GM19372 (cell line): ENCODE results near the gene ICOSLG.
"Not testable (repeated sequence)": the region's sequence is repeated elsewhere in the genome, so short reads cannot be mapped to it uniquely, and the experiment has no call there.

Experiments used
- ATAC-seq: cut with Tn5 transposase; IDR thresholded peaks from one replicate; pipeline ENCODE4 v1.9.1; 2021; ENCODE audit warnings: mild to moderate bottlenecking, low read depth, moderate library complexity; ENCODE audit not compliant: unreplicated experiment

The ICOSLG gene

GRCh38 chr21:44240842-44241241 lies at the start of gene ICOSLG:
Gene ICOSLG (minus strand): TSS chr21:44240943. CDS start chr21:44240817, 126 bp downstream.
- not testable (repeated sequence) for ATAC-seq

- no peak for ATAC-seq
These were observed 48.8 kb upstream of the ICOSLG start for GRCh38 chr21:44289381-44290010.

GRCh38 chr21:44288251-44289110 lies 47.7 kb upstream of the ICOSLG start:
- ATAC-seq = no peak

- ATAC-seq = no peak
These were observed 46.2 kb upstream of the ICOSLG start for GRCh38 chr21:44286716-44287632.

- ATAC-seq = no peak
These were observed 45.5 kb upstream of the ICOSLG start for GRCh38 chr21:44286086-44286715.

GRCh38 chr21:44285138-44285992 lies 44.6 kb upstream of the ICOSLG start, which contains the start of gene AIRE:
Gene AIRE (plus strand): TSS chr21:44285876. CDS start chr21:44286007, 131 bp downstream.
- ATAC-seq = no peak

GRCh38 chr21:44283948-44284347 lies 43.2 kb upstream of the ICOSLG start:
- no peak for ATAC-seq

GRCh38 chr21:44283211-44283785 lies 42.6 kb upstream of the ICOSLG start:
- ATAC-seq = not testable (repeated sequence)

GRCh38 chr21:44282370-44282769 lies 41.6 kb upstream of the ICOSLG start:
- ATAC-seq = no peak

- ATAC-seq = no peak
These were observed 41.1 kb upstream of the ICOSLG start for GRCh38 chr21:44281801-44282200.

GRCh38 chr21:44279354-44280260 lies 38.9 kb upstream of the ICOSLG start:
- ATAC-seq = no peak

- no peak for ATAC-seq
These were observed 34.3 kb upstream of the ICOSLG start for GRCh38 chr21:44275041-44275440.

GRCh38 chr21:44273046-44273445 lies 32.3 kb upstream of the ICOSLG start:
- no peak for ATAC-seq

- no peak for ATAC-seq
These were observed 31.6 kb upstream of the ICOSLG start for GRCh38 chr21:44272284-44272858.

GRCh38 chr21:44271558-44272283 lies 31.0 kb upstream of the ICOSLG start:
- ATAC-seq = no peak

- no peak for ATAC-seq
These were observed 28.3 kb upstream of the ICOSLG start for GRCh38 chr21:44269090-44269489.

GRCh38 chr21:44267655-44268142 lies 27.0 kb upstream of the ICOSLG start:
- no peak for ATAC-seq
